H54 (cell line): ENCODE measurements around the gene RND1.

ENCODE experiments used
- DNase-seq: peaks from one replicate; pipeline ENCODE4 v3.0.0; 2011; ENCODE audit warnings: low spot score, mixed read lengths; ENCODE audit not compliant: insufficient read length
- FAIRE-seq: peaks from 3 replicates; lab custom pipeline; 2011; peaks lifted over from hg19 to GRCh38; lab: Jason Lieb, UNC
- POLR2A ChIP-seq: IDR thresholded peaks from 2 replicates; pipeline ENCODE4 v1.6.1; 2011; ENCODE audit warnings: low read depth, mild to moderate bottlenecking, low read length

Gene RND1

DNA sequence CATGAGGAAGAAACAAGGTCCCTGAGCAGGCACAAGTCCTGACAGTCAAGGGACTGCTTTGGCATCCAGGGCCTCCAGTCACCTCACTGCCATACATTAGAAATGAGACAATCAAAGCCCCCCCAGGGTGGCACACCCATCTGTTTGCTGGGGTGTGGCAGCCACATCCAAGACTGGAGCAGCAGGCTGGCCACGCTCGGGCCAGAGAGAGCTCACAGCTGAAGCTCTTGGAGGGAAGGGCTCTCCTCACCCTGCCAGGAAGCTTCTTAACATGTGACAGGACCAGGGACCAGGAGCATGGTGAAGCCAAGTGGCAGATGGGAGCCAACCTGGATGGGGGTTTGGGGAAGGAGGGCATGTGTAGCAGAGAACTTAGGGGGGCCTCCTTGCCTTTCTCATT lies 37.4 kb downstream of the RND1 start:
- TF ChIP-seq POLR2A: no peak
- DNase-seq: no peak
- no peak for FAIRE-seq

DNA sequence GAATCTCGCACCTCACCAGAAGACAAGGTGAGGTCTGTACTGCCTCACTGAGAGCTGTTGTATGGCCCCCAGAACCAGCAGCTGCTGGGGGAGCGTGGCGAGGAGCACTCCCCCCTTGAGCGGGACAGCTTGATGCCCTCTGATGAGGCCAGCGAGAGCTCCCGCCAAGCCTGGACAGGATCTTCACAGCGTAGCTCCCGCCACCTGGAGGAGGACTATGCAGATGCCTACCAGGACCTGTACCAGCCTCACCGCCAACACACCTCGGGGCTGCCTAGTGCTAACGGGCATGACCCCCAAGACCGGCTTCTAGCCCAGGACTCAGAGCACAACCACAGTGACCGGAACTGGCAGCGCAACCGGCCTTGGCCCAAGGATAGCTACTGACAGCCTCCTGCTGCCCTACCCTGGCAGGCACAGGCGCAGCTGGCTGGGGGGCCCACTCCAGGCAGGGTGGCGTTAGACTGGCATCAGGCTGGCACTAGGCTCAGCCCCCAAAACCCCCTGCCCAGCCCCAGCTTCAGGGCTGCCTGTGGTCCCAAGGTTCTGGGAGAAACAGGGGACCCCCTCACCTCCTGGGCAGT lies 38.1 kb downstream of the RND1 start:
- no peak for FAIRE-seq
- no peak for TF ChIP-seq POLR2A

DNA sequence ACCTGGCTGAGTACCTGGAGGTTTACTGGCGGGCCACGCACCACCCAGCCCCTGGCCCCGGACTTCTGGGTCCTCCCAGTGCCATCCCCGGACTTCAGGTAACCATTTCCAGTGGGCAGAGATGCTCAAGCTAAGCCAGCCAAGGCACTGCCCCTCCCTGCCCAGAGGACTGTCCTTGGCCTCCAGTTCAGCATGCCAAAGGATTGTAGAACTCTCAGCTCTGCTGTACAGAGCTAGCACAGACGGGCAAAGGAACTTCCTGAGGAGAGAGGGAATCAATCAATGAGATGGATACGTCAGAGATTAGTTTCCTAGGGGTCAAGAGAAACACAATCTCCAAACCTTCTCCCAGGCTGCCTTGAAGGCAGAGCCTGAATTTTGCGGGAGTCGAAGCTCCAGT lies 38.6 kb downstream of the RND1 start:
- no peak for DNase-seq
- no peak for FAIRE-seq
- TF ChIP-seq POLR2A: no peak

More for the DNA sequence above, 38.1 kb downstream of the RND1 start:
- no peak for DNase-seq

DNA sequence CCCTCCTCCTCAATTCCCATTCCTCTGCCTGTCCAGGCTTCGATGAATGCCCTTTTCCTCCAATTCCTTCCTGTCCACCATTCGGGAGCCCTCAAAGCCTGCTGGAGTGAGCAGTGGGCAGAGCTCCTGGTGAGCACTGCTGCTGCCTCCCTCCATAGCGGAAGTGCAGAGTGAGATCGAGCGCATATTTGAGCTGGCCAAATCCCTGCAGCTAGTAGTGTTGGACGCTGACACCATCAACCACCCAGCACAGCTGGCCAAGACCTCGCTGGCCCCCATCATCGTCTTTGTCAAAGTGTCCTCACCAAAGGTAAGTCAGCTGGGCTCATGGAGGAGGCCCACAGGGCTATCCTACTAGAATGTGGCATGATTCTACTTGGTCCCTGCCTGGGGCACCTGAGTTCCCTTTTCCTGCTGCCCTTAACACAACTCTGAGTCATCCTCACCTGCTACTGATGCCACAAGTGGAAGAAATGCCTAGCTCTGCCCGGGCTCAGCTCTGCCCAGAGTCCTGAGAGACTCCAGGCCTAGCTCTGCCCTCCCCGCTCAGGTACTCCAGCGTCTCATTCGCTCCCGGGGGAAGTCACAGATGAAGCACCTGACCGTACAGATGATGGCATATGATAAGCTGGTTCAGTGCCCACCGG lies 39.3 kb downstream of the RND1 start:
- no peak for DNase-seq
- FAIRE-seq: no peak

DNA sequence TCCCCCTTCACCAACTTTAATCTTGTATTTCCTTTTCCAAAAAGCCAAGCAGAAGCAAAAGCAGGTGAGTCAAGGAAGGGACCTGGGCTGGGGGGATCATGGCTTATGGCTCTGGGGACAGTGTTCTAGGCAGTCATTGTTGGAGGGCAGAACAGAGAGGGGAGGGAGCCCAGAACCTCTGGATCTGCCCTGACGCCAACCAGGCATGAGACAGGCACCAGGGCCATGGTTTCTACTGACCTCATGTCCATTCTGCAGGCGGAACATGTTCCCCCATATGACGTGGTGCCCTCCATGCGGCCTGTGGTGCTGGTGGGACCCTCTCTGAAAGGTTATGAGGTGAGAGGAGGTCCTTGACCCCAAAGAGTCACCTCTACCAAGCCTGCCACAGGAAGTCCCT lies 40.8 kb downstream of the RND1 start:
- DNase-seq (no peak), FAIRE-seq (no peak)
- no peak for TF ChIP-seq POLR2A

More for the DNA sequence above, 39.3 kb downstream of the RND1 start:
- TF ChIP-seq POLR2A: no peak

DNA sequence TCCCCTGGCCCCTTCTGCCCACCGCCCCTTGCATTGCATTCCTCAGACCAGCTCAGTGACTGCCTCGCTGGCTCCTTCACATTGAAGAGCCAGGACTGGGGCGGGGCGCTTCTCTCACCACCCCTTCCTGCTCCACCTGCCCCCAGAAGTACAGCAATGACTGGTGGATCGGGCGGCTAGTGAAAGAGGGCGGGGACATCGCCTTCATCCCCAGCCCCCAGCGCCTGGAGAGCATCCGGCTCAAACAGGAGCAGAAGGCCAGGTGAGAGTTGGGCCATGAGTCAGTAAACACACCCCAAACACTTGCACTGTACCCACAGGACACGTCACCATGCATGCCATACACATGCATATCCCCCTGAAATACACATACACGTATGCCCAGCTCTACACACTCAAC lies 41.6 kb downstream of the RND1 start:
- no peak for FAIRE-seq
- TF ChIP-seq POLR2A: no peak
- no peak for DNase-seq

DNA sequence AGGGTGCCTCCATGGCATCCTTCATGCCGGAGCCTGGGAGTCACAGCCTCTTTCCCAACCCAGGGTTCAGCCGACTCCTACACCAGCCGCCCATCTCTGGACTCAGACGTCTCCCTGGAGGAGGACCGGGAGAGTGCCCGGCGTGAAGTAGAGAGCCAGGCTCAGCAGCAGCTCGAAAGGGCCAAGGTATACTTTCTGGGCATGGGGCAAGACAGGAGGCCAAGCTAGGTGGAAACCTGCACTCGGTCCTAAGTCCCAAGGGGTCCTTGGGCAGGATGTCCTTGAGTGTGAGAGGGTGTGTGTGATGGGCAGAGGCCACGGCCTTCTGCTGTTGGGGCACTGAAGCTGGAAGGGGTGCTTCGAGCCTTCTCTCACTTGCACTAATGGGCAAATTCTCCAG lies 42.4 kb downstream of the RND1 start:
- TF ChIP-seq POLR2A: no peak
- FAIRE-seq (no peak), DNase-seq (no peak)

DNA sequence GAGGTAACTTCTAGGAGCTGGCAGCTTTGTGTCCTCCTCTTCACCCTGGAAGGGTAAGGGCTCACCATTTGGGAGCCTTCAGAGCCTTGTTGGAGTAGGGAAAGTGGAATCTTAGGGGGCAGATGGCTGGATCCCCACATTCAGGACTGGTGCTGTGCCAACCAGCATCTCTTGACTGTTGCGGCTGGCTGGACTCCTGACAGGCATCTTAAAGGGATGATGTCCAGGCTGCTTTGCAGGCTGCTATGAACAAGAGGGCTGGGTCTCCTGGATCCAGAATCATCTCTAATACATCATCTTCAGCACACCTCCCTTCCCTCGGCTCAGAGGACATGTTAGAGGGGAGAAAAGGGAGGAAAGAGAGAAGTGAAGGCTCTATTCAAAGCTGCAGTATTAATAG lies 43.0 kb downstream of the RND1 start:
- TF ChIP-seq POLR2A: no peak
- DNase-seq (no peak), FAIRE-seq (no peak)

DNA sequence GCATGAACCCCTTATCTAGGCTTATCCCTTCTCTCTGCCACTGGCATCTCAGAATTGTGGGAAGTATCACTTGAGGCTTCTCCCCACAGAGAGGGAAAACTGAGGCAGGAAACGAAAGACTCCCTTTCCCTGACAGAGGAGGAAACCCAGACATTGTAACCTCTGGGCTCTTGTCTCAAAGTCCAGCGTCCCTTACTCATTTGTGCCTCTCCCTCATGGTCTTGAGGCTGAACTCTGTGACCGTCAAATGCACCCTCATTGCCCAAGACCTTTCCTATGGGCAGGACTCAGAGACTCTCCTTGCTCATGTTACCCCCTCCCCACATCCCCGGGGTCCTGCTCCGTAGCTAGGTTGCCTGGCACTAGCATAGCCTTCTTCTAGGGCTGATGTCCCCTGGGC lies 43.5 kb downstream of the RND1 start:
- no peak for FAIRE-seq
- no peak for TF ChIP-seq POLR2A

DNA sequence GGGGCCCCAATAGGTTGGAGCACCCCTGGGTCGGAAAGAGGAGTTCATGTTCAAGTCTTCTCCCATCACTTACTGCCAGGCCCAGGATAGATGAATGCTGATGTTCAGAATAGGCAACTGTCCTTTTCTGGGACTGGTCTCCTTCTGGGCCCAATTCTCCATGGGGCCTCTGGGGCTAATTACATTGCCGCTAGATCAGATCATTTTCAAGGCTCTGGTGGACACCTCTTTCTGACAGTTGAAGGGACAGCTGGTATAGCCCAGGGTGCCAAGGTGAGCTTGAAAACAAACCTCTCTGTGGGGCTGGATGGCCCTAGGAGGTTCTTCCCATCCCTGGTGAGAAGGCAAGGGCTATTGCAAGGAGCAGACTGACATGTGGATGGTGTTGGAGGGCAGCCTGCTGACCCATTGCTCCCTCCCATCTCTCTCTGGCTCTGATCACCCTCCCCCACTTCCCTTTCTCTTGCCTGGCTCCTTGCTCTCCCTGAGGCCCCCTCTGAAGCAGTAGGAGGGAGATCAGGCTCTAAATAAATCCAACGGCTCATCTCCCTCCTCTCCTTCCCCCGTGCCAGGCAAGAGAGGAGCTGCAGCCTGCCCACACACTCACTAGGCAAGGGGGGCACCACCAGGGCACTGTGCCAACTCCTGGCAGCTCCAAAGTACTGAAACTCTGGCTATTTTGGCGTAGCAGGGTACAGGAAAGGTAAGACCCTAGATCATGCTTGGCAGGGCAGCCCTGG lies 45.5 kb downstream of the RND1 start:
- DNase-seq: no peak
- TF ChIP-seq POLR2A: no peak
- no peak for FAIRE-seq

More for the DNA sequence above, 43.5 kb downstream of the RND1 start:
- DNase-seq: no peak

DNA sequence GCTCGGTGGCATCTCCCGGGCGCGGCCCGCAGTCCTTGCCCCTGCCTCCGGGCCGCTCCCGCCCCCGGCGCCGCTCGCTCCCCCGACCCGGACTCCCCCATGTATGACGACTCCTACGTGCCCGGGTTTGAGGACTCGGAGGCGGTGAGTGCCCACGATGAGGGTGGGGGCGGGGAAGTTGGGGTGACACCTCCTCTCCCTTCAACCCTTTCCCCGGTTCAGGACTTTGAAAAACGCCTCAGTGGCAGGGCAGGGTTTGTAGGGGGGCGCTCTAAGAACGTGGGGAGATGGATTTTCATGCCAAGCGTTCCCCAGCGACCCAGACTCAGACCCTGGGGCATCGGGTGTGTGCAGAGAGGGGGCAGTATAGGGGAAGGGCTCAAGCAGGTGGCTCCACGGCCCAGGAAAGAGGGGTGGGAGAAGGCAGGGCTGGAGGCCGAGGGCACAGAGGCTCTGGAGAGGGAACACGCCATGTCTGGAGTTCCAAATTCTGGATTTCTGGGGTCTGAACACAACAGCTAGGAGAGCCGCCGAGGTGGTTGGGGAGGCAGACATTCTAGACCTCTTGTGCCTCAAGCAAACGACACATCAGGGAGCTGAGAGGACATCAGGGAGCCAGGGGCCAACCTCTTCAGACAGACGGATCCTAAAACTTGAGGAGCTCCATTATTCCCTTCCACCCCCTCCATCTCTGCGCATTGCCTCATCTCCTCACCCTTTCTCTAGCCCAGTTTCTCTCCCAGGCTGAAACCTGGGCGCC lies 46.7 kb downstream of the RND1 start:
- no peak for TF ChIP-seq POLR2A
- FAIRE-seq: no peak
- no peak for DNase-seq

DNA sequence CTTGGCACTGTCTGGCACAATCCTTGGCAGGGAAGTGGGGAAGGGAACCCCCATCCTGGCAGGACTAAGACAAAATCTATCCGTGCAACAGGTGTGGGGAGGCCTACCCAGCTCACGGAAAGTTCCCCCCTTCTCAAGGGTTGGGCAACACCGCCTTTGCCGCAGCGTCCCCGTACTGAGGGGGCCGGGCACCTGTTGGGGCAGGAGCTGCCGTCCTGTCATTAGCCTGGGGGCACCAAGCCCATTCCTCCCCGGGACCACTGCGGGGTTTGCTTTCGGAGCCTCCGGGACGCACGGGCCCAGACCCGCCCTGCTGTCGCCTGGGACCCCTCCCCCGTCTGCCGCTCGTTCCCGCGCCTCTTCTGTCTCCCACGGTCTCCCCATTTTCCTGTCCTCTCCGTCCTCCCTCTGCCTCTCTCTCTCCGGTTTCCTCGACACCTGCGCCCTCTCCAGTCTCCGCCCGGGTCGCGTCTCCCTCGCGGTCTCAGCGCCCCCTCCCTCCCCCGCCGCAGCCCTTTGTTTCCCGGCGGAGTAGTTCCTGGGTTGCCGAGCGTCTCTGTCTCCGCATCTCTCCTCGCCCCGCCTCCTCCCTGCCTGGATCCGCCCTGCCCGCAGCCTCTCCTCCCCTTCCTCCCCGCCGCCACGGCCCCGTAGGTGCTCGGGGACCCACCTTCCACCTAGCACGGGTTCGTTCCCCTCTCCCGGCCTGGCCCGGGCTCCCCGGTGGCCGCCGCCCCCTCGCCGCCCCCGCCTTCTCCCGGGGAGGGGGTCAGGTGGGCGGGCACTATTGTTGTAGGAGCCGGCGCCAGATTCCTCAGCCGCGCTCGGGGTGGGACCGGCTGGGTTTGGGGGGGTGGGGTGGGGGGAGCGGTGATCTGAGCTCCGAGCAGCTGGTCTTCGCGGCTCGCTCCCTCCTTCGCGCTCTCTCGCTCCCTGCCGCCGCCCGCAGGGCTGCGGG lies 47.5 kb downstream of the RND1 start, which contains the start of gene CACNB3:
CACNB3 (plus strand) TSS at position 624 of the 958 bp plus-strand sequence. CDS start 434 bp downstream, outside the sequence.
- no peak for FAIRE-seq
- peak; percentile 25; the same call in 1 of the 2 replicates for TF ChIP-seq POLR2A
- peak; percentile 64 for DNase-seq
